T-helper 2 cell treated with Interferon-gamma antibody and Interleukin-4, amounts not matched to agents 100 ng/mL and 5 ng/mL, for 36 hours (primary cell): ENCODE measurements around the gene PTGFRN. TPM values are rescaled to one million over a fixed set of nuclear protein-coding genes. Genes with fewer than 3 reads are reported as not detected.
"Not testable (repeated sequence)": the region's sequence is repeated elsewhere in the genome, so short reads cannot be mapped to it uniquely, and the experiment has no call there.

Experiments
- intact Hi-C: fragments of 100-400 bp; cut with micrococcal nuclease; formaldehyde crosslinking; loops from one replicate; pipeline ENCODE4 v1.15.1; 2023
- total RNA-seq: library from RNA; stranded (reverse); gene quantifications from 2 replicates; pipeline ENCODE4 v1.2.3, GENCODE V29; 2022

Gene PTGFRN
- 3.1 and 4.3 TPM in 2 replicates for total RNA-seq

- intact Hi-C loops: loop anchor here (2.0 kb wide), 1 partner anchor 23 kb away; no protein-coding TSS in a partner anchor
Observed at GRCh38 chr1:116909512-116910378, at the start of gene PTGFRN. PTGFRN (plus strand) TSS chr1:116909916; CDS start chr1:116910204, 288 bp downstream.

GRCh38 chr1:116860167-116860566 is 49.5 kb upstream of the PTGFRN start:
- intact Hi-C loops: not testable (repeated sequence)

DNA sequence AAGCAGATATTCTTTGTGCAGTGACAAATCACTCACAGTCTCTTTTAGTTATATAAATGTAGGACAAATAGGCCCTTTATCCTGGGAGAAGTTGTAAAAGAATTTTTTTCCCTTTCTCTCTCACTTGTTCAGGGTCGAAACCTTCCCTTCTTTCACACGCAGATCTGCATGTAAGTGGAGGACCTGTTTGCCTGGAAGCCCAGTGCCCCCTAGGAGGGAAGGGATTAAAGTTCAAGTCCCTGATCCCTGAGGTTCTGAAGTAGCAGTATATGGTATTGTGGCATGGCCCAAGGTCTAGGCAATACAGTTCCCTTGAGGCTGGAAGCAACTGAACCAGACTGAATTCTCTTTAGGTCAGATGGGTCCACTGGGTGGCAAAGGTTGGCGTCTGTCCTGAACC is 48.6 kb upstream of the PTGFRN start:
- intact Hi-C loops: no loop called here

GRCh38 chr1:116863031-116863430 is 46.7 kb upstream of the PTGFRN start:
- intact Hi-C loops: not testable (repeated sequence)

DNA sequence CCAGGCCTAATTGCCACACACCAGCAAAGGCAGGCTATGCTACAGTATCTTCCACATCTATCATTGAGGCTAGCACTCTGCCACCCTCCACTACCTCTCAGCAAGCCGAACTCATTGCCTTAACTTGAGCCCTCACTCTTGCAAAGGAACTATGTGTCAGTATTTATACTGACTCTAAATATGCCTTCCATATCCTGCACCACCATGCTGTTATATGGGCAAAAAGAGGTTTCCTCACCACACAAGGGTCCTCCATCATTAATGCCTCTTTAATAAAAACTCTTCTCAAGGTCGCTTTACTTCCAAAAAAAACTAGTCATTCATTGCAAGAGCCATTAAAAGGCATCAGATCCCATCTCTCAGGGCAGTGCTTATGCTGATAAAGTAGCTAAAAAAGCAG is 43.2 kb upstream of the PTGFRN start:
- intact Hi-C loops: not testable (repeated sequence)

- intact Hi-C loops: no loop called here
Observed at GRCh38 chr1:116868385-116868784, 41.3 kb upstream of the PTGFRN start.

DNA sequence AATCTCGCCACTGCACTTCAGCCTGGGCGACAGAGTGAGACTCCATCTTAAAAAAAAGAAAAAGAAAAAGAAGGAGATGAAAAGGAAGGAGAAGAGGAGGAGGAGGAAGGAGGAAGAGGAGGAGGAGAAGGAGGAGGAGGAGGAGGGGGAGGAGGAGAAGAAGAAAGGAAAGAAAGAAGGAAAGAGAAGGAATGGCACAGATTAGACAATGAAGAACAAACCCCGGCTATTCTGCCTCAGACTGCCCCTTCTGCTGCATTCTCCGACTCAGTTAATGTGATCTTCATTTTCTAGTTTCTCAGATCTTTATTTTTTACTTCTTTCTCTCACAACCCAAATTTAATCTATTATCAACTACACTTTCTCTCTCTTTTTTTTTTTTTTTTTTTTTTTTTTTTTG is 40.1 kb upstream of the PTGFRN start:
- intact Hi-C loops: no loop called here

GRCh38 chr1:116870300-116870699 is 39.4 kb upstream of the PTGFRN start:
- intact Hi-C loops: no loop called here

DNA sequence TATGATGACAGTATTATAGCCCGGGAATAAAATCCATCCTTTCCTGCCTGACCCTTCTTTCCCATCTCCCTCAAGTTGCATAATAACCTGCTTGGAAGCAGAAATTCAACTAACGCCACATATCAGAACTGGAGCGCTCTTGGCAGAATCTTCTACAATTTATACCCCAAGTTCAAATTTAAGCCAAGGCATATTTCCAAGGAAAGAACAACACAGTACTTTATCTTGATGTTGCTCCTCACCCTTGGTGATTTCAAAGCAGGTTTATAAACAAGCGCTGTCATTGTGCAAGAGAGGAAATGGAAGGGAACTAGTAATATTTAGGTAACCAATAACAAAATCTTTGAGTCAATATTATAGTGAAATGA is 38.0 kb upstream of the PTGFRN start:
- intact Hi-C loops: no loop called here

DNA sequence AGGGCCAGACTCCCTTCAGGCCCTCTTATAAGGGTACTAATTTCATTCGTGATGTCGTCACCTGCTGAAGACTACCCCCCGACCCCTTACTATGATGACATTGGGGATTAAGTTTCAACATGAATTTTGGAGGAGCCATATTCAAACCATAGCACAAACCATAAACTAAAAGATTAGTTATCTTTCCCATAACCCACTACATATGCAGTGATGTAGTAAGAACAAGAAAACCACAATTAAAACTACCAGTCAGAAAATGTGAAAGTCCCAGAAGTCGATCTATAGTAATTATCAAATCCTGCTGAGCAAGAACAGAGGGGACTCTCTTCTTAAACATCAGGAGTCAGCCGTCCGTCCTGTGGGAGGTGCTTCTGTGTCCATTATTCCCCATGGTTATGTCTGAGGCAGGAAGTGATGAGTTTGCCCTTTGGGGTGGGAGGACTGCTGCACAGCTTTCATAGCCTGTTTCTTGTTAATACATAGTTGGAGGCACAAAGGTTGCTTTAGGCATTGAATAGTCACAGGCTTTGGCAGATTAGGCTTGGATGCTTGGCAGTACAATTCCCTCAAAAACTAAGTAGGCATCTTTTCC is 35.9 kb upstream of the PTGFRN start:
- intact Hi-C loops: no loop called here

DNA sequence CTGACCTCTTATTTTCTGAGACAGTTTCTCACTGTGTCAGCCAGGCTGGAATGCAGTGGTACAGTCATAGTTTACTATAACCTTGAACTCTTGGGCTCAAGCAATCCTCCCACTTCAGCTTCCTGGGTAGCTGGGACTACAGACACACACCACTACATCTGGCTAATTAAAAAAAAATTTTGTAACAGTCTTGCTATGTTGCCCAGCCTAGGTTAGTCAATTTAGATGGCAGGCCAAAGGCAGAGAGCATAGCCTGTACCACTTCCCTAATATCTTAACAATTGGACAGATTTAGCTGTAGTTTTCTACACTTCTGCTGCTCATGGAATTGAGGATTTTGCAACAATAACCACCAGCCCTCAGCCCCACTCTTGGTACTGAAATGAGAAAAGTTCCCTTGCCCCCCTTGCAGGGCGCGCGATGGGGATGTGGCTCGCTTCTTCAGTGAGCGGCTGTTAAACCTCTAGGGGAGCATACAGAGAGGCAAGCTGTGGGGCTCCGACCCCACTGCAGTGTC is 34.9 kb upstream of the PTGFRN start:
- intact Hi-C loops: loop anchor here (5.0 kb wide), 1 partner anchor 57 kb away; no protein-coding TSS in a partner anchor

- intact Hi-C loops: loop anchor here (5.0 kb wide), 1 partner anchor 58 kb away; no protein-coding TSS in a partner anchor
Observed at GRCh38 chr1:116875391-116875790, 34.3 kb upstream of the PTGFRN start.

GRCh38 chr1:116875946-116876345 is 33.8 kb upstream of the PTGFRN start:
- intact Hi-C loops: loop anchor here (5.0 kb wide), 1 partner anchor 59 kb away; no protein-coding TSS in a partner anchor

DNA sequence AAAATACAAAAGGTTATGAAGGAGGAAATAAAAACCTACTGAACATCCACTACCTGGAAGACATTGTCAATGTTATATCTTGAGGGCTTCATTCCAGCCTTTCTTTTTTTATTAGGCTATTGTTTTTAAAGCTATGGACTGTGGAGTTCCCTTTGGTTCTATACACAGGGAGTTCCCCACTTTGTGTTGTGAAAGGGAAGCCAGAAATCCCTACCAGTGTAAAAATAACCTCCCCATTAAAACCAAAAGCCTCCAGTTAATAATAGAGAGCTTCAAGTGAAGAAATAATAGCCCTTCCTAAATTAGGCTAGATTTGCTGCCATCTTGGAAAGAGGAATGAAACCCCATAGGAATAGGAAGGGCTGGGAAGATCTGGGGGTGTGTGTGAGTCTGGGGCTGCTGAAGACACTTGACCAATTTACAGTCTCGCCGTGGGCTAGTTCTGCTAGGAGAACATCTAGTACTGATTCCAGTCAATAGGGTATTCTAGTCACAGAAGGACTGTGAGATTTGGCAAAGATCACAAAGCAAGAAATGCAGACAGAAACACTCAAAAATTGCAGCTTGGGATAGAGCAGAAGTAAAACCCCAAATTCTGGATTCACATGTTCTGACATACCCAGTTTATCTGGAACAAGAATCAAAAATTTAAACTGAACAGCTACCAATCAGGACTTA is 32.4 kb upstream of the PTGFRN start:
- intact Hi-C loops: loop anchor here (5.0 kb wide), 1 partner anchor 60 kb away; no protein-coding TSS in a partner anchor

- intact Hi-C loops: loop anchor here (1.0 to 5.0 kb wide), 7 partner anchors 52 to 488 kb away; partner anchors contain the start of genes MAN1A2 and TTF2
Observed at GRCh38 chr1:116878804-116879477, 30.8 kb upstream of the PTGFRN start.

DNA sequence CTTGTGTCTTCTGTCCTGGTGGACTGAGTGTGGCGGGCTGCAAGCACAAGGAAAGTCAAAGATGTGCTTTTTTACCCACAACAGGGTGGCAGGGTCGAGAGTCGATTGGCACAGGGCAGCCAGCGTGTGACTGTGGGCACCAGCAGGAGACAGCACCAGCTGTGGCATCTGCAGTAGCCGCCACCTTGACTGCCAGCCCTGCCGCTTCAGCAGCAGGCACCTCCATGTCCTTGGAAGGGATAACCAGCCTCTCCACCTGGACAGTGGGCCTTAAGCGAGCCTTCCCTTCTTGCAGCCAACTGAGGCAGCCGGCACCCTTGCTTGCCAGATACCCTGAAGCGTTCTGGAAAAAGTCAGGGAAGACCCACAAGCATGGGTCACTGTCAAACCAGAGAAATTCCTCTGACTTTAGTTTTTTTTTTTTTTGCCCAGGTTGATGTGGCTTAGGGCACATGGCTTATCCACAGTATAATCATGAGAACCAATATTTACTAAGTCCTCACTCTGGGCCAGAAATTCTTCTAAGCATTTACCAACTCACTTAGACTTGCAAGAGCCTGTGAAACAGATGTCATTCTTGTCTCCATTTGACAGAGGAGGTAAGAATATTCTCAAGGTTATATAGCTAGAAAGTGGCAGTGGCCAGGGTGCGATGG is 30.1 kb upstream of the PTGFRN start:
- intact Hi-C loops: loop anchor here (2.0 to 5.0 kb wide), 7 partner anchors 53 to 487 kb away; partner anchors contain the start of genes MAN1A2 and TTF2

DNA sequence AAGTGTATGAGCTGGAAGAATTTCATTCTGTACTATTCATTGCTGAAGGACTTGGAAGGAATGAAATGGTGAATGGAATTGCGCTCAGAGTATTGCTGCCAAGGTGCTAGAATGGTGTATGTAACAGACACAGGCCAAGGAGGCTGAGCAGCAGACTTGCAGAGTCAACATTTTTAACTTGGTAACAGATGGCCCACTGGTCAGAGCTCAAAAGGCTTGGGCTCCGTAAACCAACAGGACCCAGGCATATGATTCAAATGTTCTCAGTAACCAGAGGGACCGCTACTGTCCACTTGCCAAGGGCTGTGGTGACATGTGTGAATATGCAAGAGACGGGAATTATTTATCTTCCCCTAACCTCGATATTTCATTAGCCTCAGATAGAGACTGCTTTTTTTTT is 28.8 kb upstream of the PTGFRN start:
- intact Hi-C loops: loop anchor here (5.0 kb wide), 1 partner anchor 159 kb away; no protein-coding TSS in a partner anchor

GRCh38 chr1:116881879-116882520 is 27.7 kb upstream of the PTGFRN start:
- intact Hi-C loops: loop anchor here (5.0 kb wide), 1 partner anchor 160 kb away; no protein-coding TSS in a partner anchor

DNA sequence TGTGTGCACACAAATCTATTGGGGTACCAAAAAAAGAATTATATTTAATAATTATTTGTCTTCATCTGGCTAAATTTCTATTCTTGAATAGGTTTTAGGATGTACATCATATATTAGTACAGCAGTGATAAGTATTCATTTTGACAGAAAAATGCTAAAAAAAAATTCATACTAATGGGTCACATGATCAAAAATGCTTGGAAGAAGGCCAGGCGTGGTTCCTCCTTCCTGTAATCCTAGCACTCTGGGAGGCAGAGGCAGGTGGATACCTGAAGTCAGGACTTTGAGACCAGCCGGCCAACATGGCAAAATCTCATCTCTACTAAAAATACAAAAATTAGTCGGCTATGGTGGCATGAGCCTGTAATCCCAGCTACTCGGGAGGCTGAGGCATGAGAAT is 26.9 kb upstream of the PTGFRN start:
- intact Hi-C loops: loop anchor here (5.0 kb wide), 1 partner anchor 161 kb away; no protein-coding TSS in a partner anchor
